Heart right ventricle (tissue), 16 donors: ENCODE measurements around the gene ATG7. TPM values are rescaled to one million over a fixed set of nuclear protein-coding genes. Genes with fewer than 3 reads are reported as not detected.
A peak's percentile ranks its signal among the peaks of the same experiment; 100 is the strongest.

Experiments
- ATAC-seq, 8 donors: fragments of 200-7000 bp; cut with Tn5 transposase; one replicate each; pipeline ENCODE4 v1.9.1; 2020; ENCODE audit warnings: mild to moderate bottlenecking in 8 of 8, moderate library complexity in 8 of 8, moderate number of reproducible peaks in 1 of 8
- DNase-seq, 2 donors: peaks; one replicate each; pipeline ENCODE4 v3.0.0-alpha.2; 2020
- H3K27ac ChIP-seq, 10 donors: fragments of 200-600 bp; sonication (generic) in 2 of 10; one replicate each; pipeline versions ENCODE4 v1.5.0 to v1.8.0; 2020 to 2022; ENCODE audit warnings: mild to moderate bottlenecking in 3 of 10
- H3K27me3 ChIP-seq, 7 donors: fragments of 200-600 bp; one replicate each; pipeline ENCODE4 v1.8.0; 2021 to 2022; ENCODE audit warnings: mild to moderate bottlenecking in 2 of 7
- H3K36me3 ChIP-seq, 9 donors: fragments of 200-600 bp; sonication (generic) in 1 of 9; one replicate each; pipeline versions ENCODE4 v1.5.0 to v1.8.0; 2020 to 2022; ENCODE audit warnings: mild to moderate bottlenecking in 2 of 9
- H3K4me1 ChIP-seq, 9 donors: fragments of 200-600 bp; sonication (generic) in 1 of 9; one replicate each; pipeline versions ENCODE4 v1.5.0 to v1.8.0; 2020 to 2022; ENCODE audit warnings: mild to moderate bottlenecking in 4 of 9
- H3K4me3 ChIP-seq, 10 donors: fragments of 200-600 bp; sonication (generic) in 2 of 10; one replicate each; pipeline versions ENCODE4 v1.5.0 to v1.8.0; 2020 to 2022; ENCODE audit warnings: mild to moderate bottlenecking in 7 of 10, moderate library complexity in 2 of 10
- H3K9me3 ChIP-seq, 11 donors: fragments of 200-600 bp in 10 of 11; sonication (generic) in 2 of 11; one replicate each; pipeline versions ENCODE4 v1.5.0 to v1.8.0; 2013 to 2022; ENCODE audit warnings: mild to moderate bottlenecking in 2 of 11, control low read depth in 1 of 11, moderate library complexity in 1 of 11
- WGBS, 2 donors: extraction: QIAGEN DNeasy Blood & Tissue Kit; methylation state at CpG; one replicate each; pipeline ENCODE4 v1.1.7; 2013; ENCODE audit warnings: inconsistent platforms in 1 of 2; 5-methylcytosine and 5-hydroxymethylcytosine counted together
- intact Hi-C, 10 donors: fragments of 100-400 bp; cut with DNase I; formaldehyde crosslinking; loops; one replicate each; pipeline versions ENCODE4 v1.11.1 to v1.14.2; 2022
- polyA plus RNA-seq, 2 donors: library from polyadenylated mRNA; stranded (reverse); fragments of 200-250 nt; gene quantifications; one replicate each; pipeline ENCODE4 v1.2.3, GENCODE V29; 2013
- total RNA-seq, 10 donors: library from RNA; stranded (reverse); fragmentation: NEBNext Ultra II Directional in 3 of 10; extraction: Animal tissue kit (Norgen Biotek cat#: 25700) in 3 of 10; gene quantifications; one replicate each; pipeline versions ENCODE4 v1.2.1 to v1.2.4, GENCODE V29; 2021 to 2023
- TF ChIP-seq, protein P1 (sequence below), 9 donors: fragments of 200-600 bp; sonication (generic) in 2 of 9; IDR thresholded peaks; one replicate each; pipeline versions ENCODE4 v1.5.0 to v1.8.0; 2021 to 2022; ENCODE audit warnings: antibody characterized with exemption in 9 of 9, mild to moderate bottlenecking in 5 of 9, moderate library complexity in 1 of 9
- donor health status: Arrhythmogenic right ventricular cardiomyopathy.
- donor health status: ischemic (EF 13 %, LVEDD 7.1; RV severe dilation, severe dysfunction).
- donor health status: healthy with polysubstance abuse.
- donor health status: DM: no; HTN: yes; CAD: no.
- donor health status: DM: no; HTN: no; CAD: no.
- donor health status: ischemic (EF 25% LVEDD 6.9; RV normal size, moderate dysfunction).
- donor health status: ischemic (EF 25% LVEDD 5.7; RV mildly dilated, moderate dysfunction).
- donor health status: healthy.
- donor health status: DM: yes; HTN: yes; CAD: no.
- donor health status: Ischemic cardiomyopathy.
- donor health status: ischemic (EF 35%, LVEDD 5.7; RV mildly dilated, moderate dysfunction).
- donor health status: nonischemic (EF 11% LVEDD 7.7; RV severe dilation, severe dysfunction).
- donor health status: DM: yes; HTN: yes; CAD: no.
- donor health status: PGD.
- donor health status: ischemic (EF 29% LVEDD 5.4; RV normal size, mild dysfunction).
- donor health status: nonischemic (EF 23%, LVEDD 6.1; RV moderate dilation, normal function).

The ATG7 gene
- total and polyA plus RNA-seq, 12 donors, result 5.3 to 24.1 (median 16.8) TPM

DNA sequence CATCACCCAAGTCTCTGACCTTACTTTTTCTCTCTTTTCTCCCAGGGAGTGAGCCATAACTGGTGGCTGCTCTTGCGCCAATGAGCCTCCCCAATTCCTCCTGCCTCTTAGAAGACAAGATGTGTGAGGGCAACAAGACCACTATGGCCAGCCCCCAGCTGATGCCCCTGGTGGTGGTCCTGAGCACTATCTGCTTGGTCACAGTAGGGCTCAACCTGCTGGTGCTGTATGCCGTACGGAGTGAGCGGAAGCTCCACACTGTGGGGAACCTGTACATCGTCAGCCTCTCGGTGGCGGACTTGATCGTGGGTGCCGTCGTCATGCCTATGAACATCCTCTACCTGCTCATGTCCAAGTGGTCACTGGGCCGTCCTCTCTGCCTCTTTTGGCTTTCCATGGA, 13.2 kb upstream of the ATG7 start:
- no peak for DNase-seq
- intact Hi-C loops, result loop anchor here in 1 of 10 donors (10.0 kb wide), 1 partner anchor 46 kb away; no protein-coding TSS in a partner anchor
- Histone ChIP-seq H3K9me3 (no peaks in the 10 kb centered on the region), H3K4me1 (no peaks in the 10 kb centered on the region), H3K27me3 (peaks cover 0 to 8% (median 0%) of the 10 kb centered on the region in 7 donors), H3K36me3 (peaks cover 0 to 10% (median 0%) of the 10 kb centered on the region in 9 donors), H3K4me3 (no peak overlapping the region), H3K27ac (no peak overlapping the region)
- 94 to 96% methylated on average over 11 of the region's 11 CpGs for WGBS, 2 donors
- TF ChIP-seq, protein P1, sequence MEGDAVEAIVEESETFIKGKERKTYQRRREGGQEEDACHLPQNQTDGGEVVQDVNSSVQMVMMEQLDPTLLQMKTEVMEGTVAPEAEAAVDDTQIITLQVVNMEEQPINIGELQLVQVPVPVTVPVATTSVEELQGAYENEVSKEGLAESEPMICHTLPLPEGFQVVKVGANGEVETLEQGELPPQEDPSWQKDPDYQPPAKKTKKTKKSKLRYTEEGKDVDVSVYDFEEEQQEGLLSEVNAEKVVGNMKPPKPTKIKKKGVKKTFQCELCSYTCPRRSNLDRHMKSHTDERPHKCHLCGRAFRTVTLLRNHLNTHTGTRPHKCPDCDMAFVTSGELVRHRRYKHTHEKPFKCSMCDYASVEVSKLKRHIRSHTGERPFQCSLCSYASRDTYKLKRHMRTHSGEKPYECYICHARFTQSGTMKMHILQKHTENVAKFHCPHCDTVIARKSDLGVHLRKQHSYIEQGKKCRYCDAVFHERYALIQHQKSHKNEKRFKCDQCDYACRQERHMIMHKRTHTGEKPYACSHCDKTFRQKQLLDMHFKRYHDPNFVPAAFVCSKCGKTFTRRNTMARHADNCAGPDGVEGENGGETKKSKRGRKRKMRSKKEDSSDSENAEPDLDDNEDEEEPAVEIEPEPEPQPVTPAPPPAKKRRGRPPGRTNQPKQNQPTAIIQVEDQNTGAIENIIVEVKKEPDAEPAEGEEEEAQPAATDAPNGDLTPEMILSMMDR (IDR thresholded peaks at IDR 0.05), result no peak
- ATAC-seq, result no peak

DNA sequence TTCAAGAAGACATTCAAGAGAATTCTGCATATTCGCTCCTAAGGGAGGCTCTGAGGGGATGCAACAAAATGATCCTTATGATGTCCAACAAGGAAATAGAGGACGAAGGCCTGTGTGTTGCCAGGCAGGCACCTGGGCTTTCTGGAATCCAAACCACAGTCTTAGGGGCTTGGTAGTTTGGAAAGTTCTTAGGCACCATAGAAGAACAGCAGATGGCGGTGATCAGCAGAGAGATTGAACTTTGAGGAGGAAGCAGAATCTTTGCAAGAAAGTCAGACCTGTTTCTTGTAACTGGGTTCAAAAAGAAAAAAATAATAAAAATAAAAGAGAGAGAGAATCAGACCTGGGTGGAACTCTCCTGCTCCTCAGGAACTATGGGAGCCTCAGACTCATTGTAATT, 11.7 kb upstream of the ATG7 start:
- ATAC-seq, result no peak
- H3K27me3 ChIP-seq, result peaks cover 0 to 13% (median 0%) of the 10 kb centered on the region in 7 donors
- intact Hi-C loops, result no loop called here
- H3K4me1 ChIP-seq, result no peaks in the 10 kb centered on the region
- no peak overlapping the region for H3K4me3 ChIP-seq
- TF ChIP-seq, protein P1 (IDR thresholded peaks at IDR 0.05), result no peak
- H3K9me3 ChIP-seq, result no peaks in the 10 kb centered on the region
- no peak overlapping the region for H3K27ac ChIP-seq
- H3K36me3 ChIP-seq, result peaks cover 0 to 10% (median 0%) of the 10 kb centered on the region in 9 donors
- DNase-seq, result no peak
- WGBS, 2 donors, result 83 to 85% methylated on average over 3 of the region's 3 CpGs

DNA sequence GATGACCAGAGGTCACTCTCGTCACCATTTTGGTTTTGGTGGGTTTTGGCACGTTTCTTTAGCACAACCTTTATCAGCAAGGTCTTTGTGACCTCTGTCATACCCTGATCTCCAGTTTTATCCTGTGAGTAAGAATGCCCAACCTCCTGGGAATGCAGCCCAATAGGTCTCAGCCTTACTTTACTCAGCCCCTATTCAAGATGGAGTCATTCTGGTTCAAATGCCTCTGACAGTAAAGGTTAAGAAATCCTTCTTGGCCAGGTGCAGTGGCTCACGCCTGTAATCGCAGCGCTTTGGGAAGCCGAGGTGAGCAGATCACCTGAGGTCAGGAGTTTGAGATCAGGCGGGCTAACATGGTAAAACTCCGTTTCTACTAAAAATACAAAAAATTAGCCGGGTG, 3.2 kb upstream of the ATG7 start:
- no peak overlapping the region for H3K27ac ChIP-seq
- H3K4me3 ChIP-seq, result no peak overlapping the region
- TF ChIP-seq, protein P1 (IDR thresholded peaks at IDR 0.05), result no peak
- intact Hi-C loops, result no loop called here
- DNase-seq, result no peak
- no peaks in the 10 kb centered on the region for H3K36me3 ChIP-seq
- ATAC-seq, result no peak
- H3K27me3 ChIP-seq, result peaks cover 0 to 5% (median 0%) of the 10 kb centered on the region in 7 donors
- H3K4me1 ChIP-seq, result peaks cover 7 to 19% (median 17%) of the 10 kb centered on the region in 9 donors
- 82% methylated on average over 9 of the region's 9 CpGs for WGBS, 2 donors
- no peaks in the 10 kb centered on the region for H3K9me3 ChIP-seq

DNA sequence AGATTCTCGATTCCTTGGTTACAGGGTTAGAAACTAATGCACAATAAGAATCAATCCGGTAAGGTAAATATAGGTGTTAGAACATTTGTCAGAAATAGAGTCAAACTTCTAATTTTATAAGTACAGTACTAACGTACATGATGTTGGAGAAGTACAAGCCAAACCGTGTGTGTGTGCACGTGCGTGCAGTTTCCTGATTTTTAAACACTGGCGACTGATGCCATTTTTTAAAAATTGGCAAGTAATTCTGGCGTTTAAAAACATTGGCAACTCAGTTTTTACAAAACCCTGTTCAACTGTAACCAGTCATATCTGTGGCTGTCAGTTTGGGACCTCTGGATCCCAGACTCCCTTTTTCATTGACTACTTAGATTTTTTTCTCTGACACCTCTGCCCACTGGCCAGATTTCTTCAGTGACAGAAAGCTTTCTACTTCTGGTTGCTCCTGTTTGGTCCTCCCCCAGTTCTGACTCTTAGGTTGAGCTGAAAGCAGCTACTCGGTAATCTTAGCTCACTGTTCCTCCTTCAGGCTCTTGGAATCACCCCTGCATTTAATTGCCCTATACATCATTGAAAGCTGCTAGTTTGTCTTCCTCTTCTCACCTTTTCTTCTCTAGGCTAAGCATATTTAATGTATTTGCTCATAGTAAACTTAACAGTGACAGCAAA, 843 bp downstream of the ATG7 start:
- Histone ChIP-seq H3K4me3 (peak overlapping the region; percentile 55 to 98 (median 84)), H3K36me3 (peaks cover 0 to 14% (median 0%) of the 10 kb centered on the region in 9 donors), H3K4me1 (peaks cover 7 to 50% (median 18%) of the 10 kb centered on the region in 9 donors), H3K27ac (peak overlapping the region in 9 of 10 donors; percentile 62 to 95 (median 82)), H3K27me3 (no peaks in the 10 kb centered on the region), H3K9me3 (peaks cover 0 to 15% (median 0%) of the 10 kb centered on the region in 11 donors)
- ATAC-seq, result no peak
- DNase-seq, result no peak
- intact Hi-C loops, result no loop called here
- 5% methylated on average over 9 of the region's 9 CpGs for whole genome bisulfite sequencing, 2 donors
- TF ChIP-seq, protein P1 (IDR thresholded peaks at IDR 0.05), result no peak
